ENCODE data around the gene DOCK9.

- TF ChIP-seq POLR2A (IDR thresholded peaks at IDR 0.05; ENCODE audit: low read depth) (no peak), CTCF (IDR thresholded peaks at IDR 0.05) (no peak), EP300 (IDR thresholded peaks at IDR 0.05) (no peak), POLR2AphosphoS5 (IDR thresholded peaks at IDR 0.05) (no peak)
Measured at GRCh38 chr13:98951266-98951665, 26.6 kb downstream of the DOCK9 start.

Data from esophagus muscularis mucosa (tissue), 4 donors.